Hepatocyte (in vitro differentiated cells): Measurements from ENCODE around the gene GRHPR.

Experiments used
- CTCF ChIP-seq: fragments of 200-600 bp; sonication (generic); IDR thresholded peaks from 2 replicates; pipeline ENCODE4 v1.5.1; 2016; ENCODE audit warnings: antibody characterized with exemption, mild to moderate bottlenecking; ENCODE audit not compliant: poor library complexity
- EZH2 ChIP-seq: fragments of 200-600 bp; sonication (generic); IDR thresholded peaks from 2 replicates; pipeline ENCODE4 v1.6.1; 2016; ENCODE audit warnings: antibody characterized with exemption, mild to moderate bottlenecking, borderline replicate concordance
- EZH2phosphoT487 ChIP-seq: fragments of 200-600 bp; sonication (generic); IDR thresholded peaks from one replicate; pipeline ENCODE4 v1.6.1; 2018; ENCODE audit warnings: antibody characterized with exemption, mild to moderate bottlenecking, low read depth, moderate library complexity; ENCODE audit not compliant: unreplicated experiment, severe bottlenecking

GRCh38 chr9:37474438-37474837 is 51.9 kb downstream of the GRHPR start:
- TF ChIP-seq CTCF (no peak), EZH2 (no peak), EZH2phosphoT487 (no peak)
